Measurements from ENCODE around the gene HAPLN3.

Gene HAPLN3

DNA sequence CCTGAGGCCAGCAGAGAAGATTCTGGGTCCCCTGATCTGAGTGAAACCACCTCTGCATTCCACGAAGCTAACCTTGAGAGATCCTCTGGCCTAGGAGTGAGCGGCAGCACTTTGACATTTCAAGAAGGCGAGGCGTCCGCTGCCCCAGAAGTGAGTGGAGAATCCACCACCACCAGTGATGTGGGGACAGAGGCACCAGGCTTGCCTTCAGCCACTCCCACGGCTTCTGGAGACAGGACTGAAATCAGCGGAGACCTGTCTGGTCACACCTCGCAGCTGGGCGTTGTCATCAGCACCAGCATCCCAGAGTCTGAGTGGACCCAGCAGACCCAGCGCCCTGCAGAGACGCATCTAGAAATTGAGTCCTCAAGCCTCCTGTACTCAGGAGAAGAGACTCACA, 36.4 kb downstream of the HAPLN3 start:
- DNase-seq, result no peak

DNA sequence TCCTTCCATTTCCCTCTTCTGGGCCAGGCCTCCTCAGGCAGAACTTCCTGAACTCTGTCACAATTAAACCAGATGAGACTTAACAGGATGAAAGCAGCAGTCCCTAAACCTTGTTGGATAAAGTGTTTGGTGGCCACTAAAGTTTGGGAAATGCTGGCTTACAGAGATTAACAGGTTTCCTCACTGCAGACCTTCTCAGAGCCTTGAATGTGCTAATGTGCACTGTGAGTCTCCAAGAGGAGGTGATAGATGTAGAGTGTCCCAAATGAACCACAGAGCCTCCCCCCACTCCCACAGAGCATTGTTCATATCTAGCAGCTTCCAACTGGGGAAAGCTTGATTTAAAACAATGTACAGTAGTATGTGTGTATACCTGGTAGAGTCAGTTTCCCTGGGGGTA, 42.9 kb downstream of the HAPLN3 start:
- no peak for DNase-seq

DNA sequence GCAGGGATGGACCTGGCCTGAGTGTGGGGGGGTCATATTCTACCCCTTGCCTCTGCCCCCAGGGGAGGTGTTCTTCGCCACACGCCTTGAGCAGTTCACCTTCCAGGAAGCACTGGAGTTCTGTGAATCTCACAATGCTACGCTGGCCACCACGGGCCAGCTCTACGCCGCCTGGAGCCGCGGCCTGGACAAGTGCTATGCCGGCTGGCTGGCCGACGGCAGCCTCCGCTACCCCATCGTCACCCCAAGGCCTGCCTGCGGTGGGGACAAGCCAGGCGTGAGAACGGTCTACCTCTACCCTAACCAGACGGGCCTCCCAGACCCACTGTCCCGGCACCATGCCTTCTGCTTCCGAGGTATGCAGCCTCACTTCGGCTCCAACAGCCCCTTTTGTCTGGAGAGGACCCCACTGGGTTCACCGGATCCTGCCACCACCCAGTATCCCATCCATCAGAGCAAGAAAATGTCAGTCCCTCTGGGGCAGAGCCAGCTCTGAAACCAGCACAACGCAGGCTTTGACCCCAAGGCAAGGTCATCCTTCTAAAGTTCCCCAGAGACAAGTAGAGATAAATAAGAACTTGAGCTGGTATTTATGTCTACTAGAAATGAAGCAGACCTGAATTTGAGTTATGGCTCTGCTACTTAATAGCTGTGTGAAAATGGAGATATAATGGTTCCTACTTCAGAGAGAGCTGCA, 45.8 kb downstream of the HAPLN3 start:
- no peak for DNase-seq

DNA sequence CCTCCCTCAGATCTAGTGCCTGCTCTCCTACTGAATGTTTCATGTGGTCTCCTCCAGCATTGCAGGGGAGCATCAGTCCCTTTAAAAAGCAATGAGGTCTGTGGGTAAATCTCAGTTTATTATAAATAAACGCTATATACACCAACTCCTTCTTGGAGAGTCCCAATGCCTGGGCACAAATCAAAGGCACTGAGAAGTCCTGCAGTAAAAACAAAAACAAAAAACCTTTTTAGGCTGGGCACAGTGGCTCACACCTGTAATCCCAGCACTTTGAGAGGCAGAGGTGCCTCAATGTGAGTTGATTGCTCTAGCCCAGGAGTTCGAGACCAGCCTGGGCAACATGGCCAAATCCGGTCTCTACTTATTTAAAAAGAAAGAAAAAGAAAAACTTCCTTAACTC, 47.1 kb downstream of the HAPLN3 start:
- no peak for DNase-seq

DNA sequence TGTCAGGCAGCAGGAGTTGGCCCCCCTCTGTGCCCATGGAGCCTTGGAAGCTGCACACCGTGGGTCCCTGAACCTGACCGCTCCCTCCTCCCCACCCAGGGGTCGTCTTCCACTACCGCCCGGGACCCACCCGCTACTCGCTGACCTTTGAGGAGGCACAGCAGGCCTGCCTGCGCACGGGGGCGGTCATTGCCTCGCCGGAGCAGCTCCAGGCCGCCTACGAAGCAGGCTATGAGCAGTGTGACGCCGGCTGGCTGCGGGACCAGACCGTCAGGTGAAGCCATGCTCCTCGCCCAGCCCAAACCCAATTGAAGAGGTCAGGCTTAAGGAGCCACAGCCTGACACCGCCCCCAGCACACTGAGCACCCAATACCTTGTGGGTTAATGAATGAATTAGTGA, 48.2 kb downstream of the HAPLN3 start:
- DNase-seq, result no peak

DNA sequence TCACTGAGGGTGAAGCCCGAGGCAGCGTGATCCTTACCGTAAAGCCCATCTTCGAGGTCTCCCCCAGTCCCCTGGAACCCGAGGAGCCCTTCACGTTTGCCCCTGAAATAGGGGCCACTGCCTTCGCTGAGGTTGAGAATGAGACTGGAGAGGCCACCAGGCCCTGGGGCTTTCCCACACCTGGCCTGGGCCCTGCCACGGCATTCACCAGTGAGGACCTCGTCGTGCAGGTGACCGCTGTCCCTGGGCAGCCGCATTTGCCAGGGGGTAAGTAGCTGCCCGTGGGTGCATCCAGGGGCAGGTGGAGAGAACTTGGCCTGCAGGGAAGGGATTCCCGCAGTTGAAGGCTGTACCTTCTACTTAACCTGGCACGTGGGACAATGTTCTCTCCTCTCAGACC, 49.7 kb downstream of the HAPLN3 start:
- no peak for DNase-seq

DNA sequence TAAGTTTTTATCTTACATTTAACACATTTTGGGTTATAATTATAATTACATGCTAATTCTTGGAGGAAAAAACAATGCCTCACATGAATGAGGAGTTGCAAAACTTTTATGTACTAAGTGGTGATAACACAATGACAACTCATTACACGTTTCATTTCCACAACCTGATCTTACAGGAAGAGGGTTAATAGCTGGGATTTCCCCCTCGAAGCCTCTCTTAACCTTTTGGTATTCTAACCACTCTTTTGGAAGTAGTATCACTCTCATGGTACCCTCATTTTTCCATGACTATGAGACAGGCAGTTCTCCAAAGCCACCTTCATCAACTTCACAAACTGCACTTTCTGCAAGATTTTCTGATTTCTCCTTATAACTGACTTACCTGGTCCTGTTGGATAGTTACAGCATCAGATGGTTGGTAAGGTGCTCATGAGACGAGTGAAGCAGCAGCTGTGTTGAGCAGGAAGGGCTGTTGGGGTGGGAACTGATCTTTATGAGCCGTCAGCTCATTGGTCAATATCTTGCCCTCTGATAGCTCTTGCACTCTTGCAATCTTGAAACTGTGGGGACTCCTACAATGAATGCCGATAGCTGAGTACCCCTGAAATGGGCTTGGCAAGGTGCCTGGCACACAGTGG, 50.5 kb downstream of the HAPLN3 start:
- no peak for DNase-seq

DNA sequence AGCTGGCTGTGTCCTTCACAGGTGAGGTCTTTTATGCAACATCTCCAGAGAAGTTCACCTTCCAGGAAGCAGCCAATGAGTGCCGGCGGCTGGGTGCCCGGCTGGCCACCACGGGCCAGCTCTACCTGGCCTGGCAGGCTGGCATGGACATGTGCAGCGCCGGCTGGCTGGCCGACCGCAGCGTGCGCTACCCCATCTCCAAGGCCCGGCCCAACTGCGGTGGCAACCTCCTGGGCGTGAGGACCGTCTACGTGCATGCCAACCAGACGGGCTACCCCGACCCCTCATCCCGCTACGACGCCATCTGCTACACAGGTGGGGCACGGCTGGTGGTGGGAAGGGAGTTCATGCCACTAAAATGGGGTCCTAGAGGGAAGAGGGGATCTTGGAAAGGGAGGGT, 52.0 kb downstream of the HAPLN3 start:
- no peak for DNase-seq

DNA sequence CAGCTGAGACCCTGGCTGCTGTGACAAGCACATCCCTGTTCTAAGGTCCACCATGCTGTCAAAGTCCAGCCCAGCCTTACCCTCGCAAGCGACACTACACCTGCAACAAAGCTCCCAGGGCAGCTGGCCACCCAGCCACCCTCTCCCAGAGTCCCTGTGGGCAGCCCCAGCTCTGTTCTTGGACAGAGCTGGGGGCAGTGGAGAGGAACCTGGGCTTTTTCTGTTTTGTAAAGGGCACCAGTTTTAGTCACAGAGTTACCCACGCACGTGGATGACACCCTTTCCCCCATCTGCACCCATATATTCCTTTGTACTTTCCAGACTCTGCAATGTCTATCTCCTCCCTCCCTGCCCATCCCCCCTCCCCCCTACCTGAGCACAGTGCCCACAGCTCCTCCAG, 53.2 kb downstream of the HAPLN3 start:
- no peak for DNase-seq

DNA sequence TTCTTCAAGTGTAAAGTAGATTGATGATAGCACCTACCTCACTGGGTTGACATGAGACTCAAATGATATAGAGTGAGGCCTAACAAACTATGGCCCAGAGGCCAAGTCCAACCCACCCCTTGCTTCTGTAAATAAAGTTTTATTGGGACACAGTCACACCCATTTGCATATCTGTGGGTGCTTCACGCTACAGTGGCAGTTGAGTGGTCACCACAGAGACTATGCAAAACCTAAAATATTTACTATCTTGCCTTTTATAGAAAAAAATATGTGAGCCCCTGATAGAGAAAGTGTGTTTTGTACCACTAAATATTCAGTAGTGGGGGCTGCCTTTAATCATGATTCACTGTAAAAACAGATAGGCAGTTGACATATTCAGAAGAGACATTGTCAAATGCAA, 54.1 kb downstream of the HAPLN3 start:
- DNase-seq, result no peak

DNA sequence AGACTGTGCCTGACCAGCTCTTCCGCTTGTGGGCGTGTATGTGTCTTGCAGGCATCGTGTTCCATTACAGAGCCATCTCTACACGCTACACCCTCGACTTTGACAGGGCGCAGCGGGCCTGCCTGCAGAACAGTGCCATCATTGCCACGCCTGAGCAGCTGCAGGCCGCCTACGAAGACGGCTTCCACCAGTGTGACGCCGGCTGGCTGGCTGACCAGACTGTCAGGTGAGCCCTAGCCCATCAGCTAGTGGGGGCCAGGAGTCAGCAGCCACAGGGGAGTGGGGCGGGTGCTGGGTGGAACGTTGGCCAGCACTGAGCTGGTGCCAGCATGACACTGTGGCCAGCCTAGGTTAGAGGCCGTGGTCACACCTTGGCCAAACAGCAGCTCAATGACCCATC, 55.4 kb downstream of the HAPLN3 start:
- no peak for DNase-seq

DNA sequence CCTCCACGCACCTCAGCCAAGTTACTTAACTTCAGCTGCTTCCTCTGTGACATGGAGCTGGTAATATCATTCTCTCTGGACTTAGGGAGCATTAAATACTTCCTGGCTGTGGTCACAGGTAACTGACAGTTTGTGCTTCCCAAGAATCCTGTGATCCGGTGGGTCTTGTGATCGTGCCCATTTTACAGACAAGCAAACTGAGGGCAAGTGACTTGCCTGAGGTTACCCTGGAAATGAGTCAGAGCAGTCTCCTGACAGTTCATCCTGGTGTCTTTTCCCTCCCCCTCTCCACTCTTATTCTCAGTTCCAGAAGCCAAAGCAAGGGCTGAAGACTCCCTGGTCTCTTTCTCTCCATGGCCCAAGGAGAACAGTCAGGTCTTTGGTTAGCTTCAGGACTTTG, 56.2 kb downstream of the HAPLN3 start:
- DNase-seq, result no peak

DNA sequence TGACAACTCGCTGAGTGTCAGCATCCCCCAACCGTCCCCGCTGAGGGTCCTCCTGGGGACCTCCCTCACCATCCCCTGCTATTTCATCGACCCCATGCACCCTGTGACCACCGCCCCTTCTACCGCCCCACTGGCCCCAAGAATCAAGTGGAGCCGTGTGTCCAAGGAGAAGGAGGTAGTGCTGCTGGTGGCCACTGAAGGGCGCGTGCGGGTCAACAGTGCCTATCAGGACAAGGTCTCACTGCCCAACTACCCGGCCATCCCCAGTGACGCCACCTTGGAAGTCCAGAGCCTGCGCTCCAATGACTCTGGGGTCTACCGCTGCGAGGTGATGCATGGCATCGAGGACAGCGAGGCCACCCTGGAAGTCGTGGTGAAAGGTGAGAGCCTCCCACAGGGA, 56.7 kb downstream of the HAPLN3 start:
- no peak for DNase-seq

DNA sequence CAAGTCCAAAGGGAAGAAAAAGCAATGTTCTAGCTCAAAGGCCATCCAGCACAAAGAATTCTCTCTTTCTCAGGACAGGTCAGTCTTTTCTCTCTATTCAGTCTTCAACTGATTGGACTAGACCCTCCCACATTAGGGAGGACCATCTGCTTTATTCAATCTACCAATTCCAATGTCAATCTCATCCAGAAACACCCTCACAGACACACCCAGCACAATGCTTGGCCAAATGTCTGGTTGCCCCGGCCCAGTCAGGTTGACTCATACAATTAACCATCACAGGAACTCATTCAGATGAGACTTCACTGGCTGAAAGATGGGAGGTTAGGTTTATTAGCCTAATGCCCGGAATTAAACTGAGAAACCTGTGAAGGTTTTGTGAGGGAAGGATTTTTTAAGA, 59.7 kb downstream of the HAPLN3 start:
- DNase-seq, result no peak

DNA sequence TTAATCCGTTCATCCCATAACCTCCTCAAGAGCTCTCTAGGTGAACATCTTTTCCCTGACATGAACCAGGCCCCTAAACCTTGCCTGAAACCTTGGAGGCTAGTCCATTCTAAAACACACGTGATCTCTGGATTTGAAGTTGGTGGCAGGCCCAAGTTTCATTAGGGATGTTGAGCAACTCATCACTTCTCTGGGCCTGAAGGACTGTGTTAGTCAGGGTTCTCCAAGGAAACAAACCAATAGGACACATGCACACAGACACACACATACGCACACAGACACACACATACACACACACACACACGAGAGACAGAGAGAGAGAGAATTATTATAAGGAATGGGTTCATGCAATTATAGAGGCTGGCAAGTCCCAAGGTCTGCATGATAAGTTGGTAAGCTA, 60.2 kb downstream of the HAPLN3 start:
- no peak for DNase-seq

DNA sequence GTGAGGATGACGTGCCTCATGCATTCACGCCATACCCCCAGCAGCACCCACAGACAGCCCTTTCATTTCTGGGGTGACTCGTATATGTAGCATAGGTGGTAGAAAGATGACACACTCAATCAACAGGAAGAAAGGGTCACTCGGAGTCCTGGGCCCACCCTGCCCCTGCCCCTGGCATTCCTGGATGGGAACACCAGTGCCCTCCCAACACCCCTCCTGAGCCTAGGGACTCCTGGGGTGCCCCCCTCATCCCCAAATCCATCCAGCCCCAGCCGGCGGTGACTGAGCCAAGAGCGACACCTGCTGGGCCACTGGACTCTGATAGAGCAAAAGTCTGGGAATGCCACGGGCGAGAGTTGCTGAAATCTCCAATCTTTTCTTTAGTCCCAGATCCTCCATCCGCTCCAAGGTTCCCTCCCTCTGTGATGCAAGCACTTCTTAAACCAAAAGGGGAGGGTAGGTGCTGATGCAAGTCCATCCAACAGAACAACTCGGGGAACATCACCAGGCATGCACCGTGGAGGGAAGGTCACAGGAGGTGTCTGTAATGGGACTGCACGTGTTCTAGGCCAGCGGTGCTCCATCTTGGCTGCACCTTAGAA, 61.0 kb downstream of the HAPLN3 start:
- DNase-seq, result no peak

DNA sequence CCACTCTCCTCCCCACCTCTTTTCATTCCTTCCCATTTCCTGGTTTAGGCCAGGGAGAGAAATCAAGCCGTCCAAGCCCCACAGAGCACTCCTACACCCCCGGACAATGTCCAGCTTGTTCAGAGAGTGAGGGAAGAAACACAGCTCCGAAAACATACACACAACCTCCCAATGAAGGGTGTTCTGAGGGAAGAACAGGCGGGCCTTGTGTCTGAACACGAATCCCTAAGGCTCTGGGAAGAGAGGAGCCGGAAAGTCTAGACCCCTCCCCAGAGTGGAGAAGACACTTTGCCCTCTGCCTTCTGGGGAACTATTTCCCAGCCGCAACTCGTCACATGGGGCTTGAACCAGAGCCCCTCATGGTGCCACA, 61.6 kb downstream of the HAPLN3 start:
- DNase-seq, result no peak

DNA sequence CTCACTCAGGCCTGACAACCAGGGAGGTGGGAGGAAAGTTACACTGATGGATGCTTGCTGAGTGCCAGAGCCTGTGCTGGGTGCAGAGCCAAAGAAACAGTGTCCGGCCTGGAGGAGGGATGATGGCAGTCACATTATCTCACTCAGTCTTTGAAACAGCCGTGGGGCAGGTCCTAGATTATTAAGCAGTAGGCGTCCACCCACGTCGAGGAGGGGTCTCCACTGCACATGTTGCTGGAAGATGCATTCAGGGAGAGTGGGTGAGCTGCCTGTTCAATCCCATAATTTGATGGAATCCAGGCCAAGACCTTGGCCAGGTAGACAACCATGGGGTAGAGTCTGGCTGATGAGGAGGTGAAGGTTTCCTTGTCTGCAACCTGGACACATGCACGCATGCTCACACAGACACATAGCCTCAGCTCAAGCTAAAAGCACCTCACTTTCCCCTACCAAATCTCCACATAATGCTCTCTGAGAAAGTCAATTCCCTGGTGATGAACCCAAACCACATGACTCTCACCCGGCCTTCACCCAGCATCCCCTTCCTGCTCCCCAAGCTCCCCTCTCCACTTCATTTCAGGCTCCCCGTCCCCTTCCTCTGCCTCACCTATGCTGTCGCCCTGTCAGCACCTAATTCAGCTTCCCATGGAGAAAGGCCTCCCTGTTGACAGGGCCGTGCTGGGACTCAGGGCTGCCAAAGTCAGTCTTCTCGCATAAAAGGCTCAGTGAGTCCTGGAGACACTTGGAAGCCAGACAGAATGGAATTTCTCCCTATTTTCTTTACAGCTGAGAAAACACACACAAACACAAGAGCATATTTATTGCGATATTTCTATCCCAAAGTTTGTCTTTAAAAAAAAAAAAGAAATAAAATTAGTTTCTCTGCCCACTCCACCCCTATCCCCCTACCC, 62.3 kb downstream of the HAPLN3 start:
- DNase-seq, result no peak

DNA sequence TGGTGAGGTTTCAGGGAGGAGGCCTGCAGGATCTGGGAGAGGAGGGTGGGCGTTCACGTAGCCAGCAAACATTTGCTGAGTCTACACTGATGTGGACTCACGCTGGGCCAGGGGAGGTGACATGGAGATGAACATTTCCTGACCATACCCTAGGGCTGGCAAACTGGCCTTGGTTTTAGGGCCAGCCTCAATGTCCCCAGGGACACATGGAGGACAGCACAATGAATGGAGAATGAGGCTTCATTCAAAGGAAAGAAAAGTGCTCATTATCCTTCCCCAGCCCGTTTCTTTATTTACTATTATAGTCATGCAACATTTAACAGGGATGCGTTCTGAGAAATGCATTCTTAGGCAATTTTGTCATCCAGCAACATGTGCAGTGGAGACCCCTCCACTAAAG, 65.3 kb downstream of the HAPLN3 start:
- DNase-seq, result no peak

DNA sequence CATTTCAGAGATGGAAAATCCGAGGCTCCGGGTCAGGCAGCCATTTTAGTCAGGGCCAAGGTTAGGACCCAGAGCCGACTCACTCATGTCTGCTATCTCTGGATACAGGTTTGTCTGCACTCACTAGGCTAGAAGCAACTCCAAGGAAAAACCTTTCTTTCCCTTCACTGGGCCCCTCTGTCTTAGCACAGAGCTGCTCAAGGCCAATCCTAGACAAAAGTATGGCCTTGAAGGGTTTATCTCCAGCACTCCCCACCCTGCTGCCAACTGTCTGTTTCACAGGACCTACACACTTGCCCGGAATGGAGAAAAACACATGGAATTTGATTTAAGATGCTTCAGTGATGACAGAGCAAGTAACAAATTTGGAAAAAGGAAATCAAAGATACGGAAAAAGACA, 66.6 kb downstream of the HAPLN3 start:
- DNase-seq, result no peak

All from NCI-H1417 treated with DMSO at 0.1 percent for 48 hours (cell line).